ENCODE measurements around the gene TRIM44.

- TF ChIP-seq CTCF (conservative IDR thresholded peaks at IDR 0.05; ENCODE audit: low read depth, low read length) = no peak
- TF ChIP-seq EZH2 (IDR thresholded peaks at IDR 0.05; ENCODE audit: borderline replicate concordance, low read depth, low read length, poor library complexity, severe bottlenecking) = no peak
These were observed 147.6 kb downstream of the TRIM44 start for GRCh38 chr11:35810045-35810645.
